IMR-90 (cell line): ENCODE results near the gene CSF2RB. TPM values are rescaled to one million over a fixed set of nuclear protein-coding genes. Genes with fewer than 3 reads are reported as not detected.
A peak's percentile ranks its signal among the peaks of the same experiment; 100 is the strongest.

Experiments
- ATAC-seq: fragments of 200-7000 bp; cut with Tn5 transposase; 2 replicates; pipeline ENCODE4 v1.9.1; 2020; ENCODE audit warnings: low read depth, mild to moderate bottlenecking, moderate library complexity
- BruUV-seq: library from RNA; stranded (reverse); fragments of 400-500 nt; replicated peaks from 2 replicates; lab custom pipeline; 2021; lab: Mats Ljungman, UMichigan
- CTCF ChIA-PET: fragments of 300-600 bp; formaldehyde crosslinking; extraction: SDS; loops from one replicate; lab custom pipeline; 2021; ENCODE audit warnings: antibody characterized with exemption; lab: Yijun Ruan, JAX
- POLR2A ChIA-PET: fragments of 300-600 bp; sonication (Branson Sonifier 250); formaldehyde crosslinking; loops from one replicate; lab custom pipeline; 2022; ENCODE audit warnings: antibody characterized with exemption; ENCODE audit not compliant: unreplicated experiment; lab: Charles Lee
- DNase-seq: peaks from one replicate; pipeline ENCODE4 v3.0.0; 2013
- H2AFZ ChIP-seq: replicated peaks from 2 replicates; pipeline ENCODE3; 2013; ENCODE audit warnings: low read length, mild to moderate bottlenecking; ENCODE audit not compliant: poor library complexity
- H2AK5ac ChIP-seq: 2 replicates; pipeline ENCODE4 v1.6.1; 2013; ENCODE audit warnings: low read depth, low read length, inconsistent platforms
- H2AK9ac ChIP-seq: replicated peaks from 2 replicates; pipeline ENCODE3; 2013; ENCODE audit warnings: mild to moderate bottlenecking, low read depth, low read length, moderate library complexity; ENCODE audit not compliant: poor library complexity
- H2BK120ac ChIP-seq: 2 replicates; pipeline ENCODE4 v1.6.1; 2013; ENCODE audit warnings: low read depth, low read length, inconsistent platforms
- H2BK15ac ChIP-seq: 3 replicates; pipeline ENCODE4 v1.6.1; 2013; ENCODE audit warnings: low read depth, low read length, inconsistent platforms
- H2BK20ac ChIP-seq: 2 replicates; pipeline ENCODE4 v1.6.1; 2013; ENCODE audit warnings: low read depth, mild to moderate bottlenecking, inconsistent platforms, low read length, moderate library complexity
- H2BK5ac ChIP-seq: 2 replicates; pipeline ENCODE4 v1.6.1; 2013; ENCODE audit warnings: mild to moderate bottlenecking, low read depth, low read length, inconsistent platforms; ENCODE audit not compliant: poor library complexity, severe bottlenecking
- H3K14ac ChIP-seq: replicated peaks from 2 replicates; pipeline ENCODE4 v1.6.1; 2013; ENCODE audit warnings: low read depth, low read length, inconsistent platforms
- H3K18ac ChIP-seq: 2 replicates; pipeline ENCODE4 v1.6.1; 2013; ENCODE audit warnings: low read depth, low read length, control low read depth
- H3K23ac ChIP-seq: 2 replicates; pipeline ENCODE4 v1.6.1; 2013; ENCODE audit warnings: low read depth, low read length, inconsistent platforms
- H3K27ac ChIP-seq: 2 replicates; pipeline ENCODE4 v1.5.1; 2013; ENCODE audit warnings: mild to moderate bottlenecking, control low read depth, low read length; ENCODE audit not compliant: insufficient read depth
- H3K27me3 ChIP-seq: 2 replicates; pipeline ENCODE4 v1.6.1; 2013; ENCODE audit warnings: low read length; ENCODE audit not compliant: control insufficient read depth, insufficient read depth
- H3K36me3 ChIP-seq: 2 replicates; pipeline ENCODE4 v1.6.1; 2013; ENCODE audit warnings: low read length, mixed read lengths; ENCODE audit not compliant: control insufficient read depth, insufficient read depth
- H3K4ac ChIP-seq: 2 replicates; pipeline ENCODE4 v1.6.1; 2013; ENCODE audit warnings: low read depth, low read length, inconsistent platforms
- H3K4me1 ChIP-seq: 2 replicates; pipeline ENCODE4 v1.6.1; 2013; ENCODE audit warnings: low read length, mixed read lengths; ENCODE audit not compliant: control insufficient read depth, insufficient read depth
- H3K4me2 ChIP-seq: 2 replicates; pipeline ENCODE4 v1.6.1; 2013; ENCODE audit warnings: low read depth, mild to moderate bottlenecking, control low read depth, low read length, moderate library complexity
- H3K4me3 ChIP-seq: 2 replicates; pipeline ENCODE4 v1.5.1; 2013; ENCODE audit warnings: low read depth, mild to moderate bottlenecking, control low read depth, low read length, moderate library complexity; ENCODE audit not compliant: insufficient read depth
- H3K56ac ChIP-seq: 2 replicates; pipeline ENCODE4 v1.6.1; 2013; ENCODE audit warnings: low read length, inconsistent platforms; ENCODE audit not compliant: insufficient read depth; ENCODE audit errors: extremely low read depth
- H3K79me1 ChIP-seq, 2 experiments: 2 replicates each; pipeline ENCODE4 v1.6.1; 2013; ENCODE audit warnings: low read length in 2 of 2, inconsistent platforms in 1 of 2, low read depth in 1 of 2
- H3K9ac ChIP-seq: 2 replicates; pipeline ENCODE4 v1.6.1; 2013; ENCODE audit warnings: low read depth, low read length, control low read depth
- H3K9me1 ChIP-seq: 2 replicates; pipeline ENCODE4 v1.6.1; 2013; ENCODE audit warnings: low read length, inconsistent platforms; ENCODE audit not compliant: insufficient read depth
- H3K9me3 ChIP-seq: 2 replicates; pipeline ENCODE4 v1.6.1; 2013; ENCODE audit warnings: low read length; ENCODE audit not compliant: control insufficient read depth, insufficient read depth
- H4K20me1 ChIP-seq: 2 replicates; pipeline ENCODE4 v1.6.1; 2013; ENCODE audit warnings: low read length, inconsistent platforms; ENCODE audit not compliant: insufficient read depth
- H4K5ac ChIP-seq: 2 replicates; pipeline ENCODE4 v1.6.1; 2013; ENCODE audit warnings: mild to moderate bottlenecking, low read depth, low read length, control low read depth
- H4K8ac ChIP-seq, 2 experiments: 2 replicates each; pipeline ENCODE4 v1.6.1; 2013; ENCODE audit warnings: low read depth in 2 of 2, low read length in 2 of 2, control low read depth in 1 of 2, inconsistent platforms in 1 of 2
- H4K91ac ChIP-seq: 2 replicates; pipeline ENCODE4 v1.6.1; 2013; ENCODE audit warnings: low read depth, low read length, inconsistent platforms; ENCODE audit not compliant: insufficient read depth
- CEBPB ChIP-seq: IDR thresholded peaks from 2 replicates; pipeline ENCODE4 v1.6.1; 2012; ENCODE audit warnings: low read depth, low read length, improper control_type of control experiment
- RAD21 ChIP-seq: IDR thresholded peaks from 2 replicates; pipeline ENCODE4 v1.6.1; 2012; ENCODE audit warnings: low read length, improper control_type of control experiment
- RCOR1 ChIP-seq: IDR thresholded peaks from 2 replicates; pipeline ENCODE4 v1.6.1; 2012; ENCODE audit warnings: mild to moderate bottlenecking, low read length, improper control_type of control experiment; ENCODE audit not compliant: insufficient replicate concordance
- SMC3 ChIP-seq: fragments of 150-350 bp; IDR thresholded peaks from 2 replicates; pipeline ENCODE4 v1.6.1; 2016; ENCODE audit warnings: low read depth, mild to moderate bottlenecking, antibody characterized with exemption, low read length, moderate library complexity
- WGBS, 2 experiments: methylation state at CpG; one replicate each; pipeline versions ENCODE4 v1.1.5 to v1.1.7; 2013; ENCODE audit warnings: missing lambda C conversion rate in 2 of 2; ENCODE audit not compliant: insufficient read length in 1 of 2; ENCODE audit errors: extremely low coverage in 2 of 2; 5-methylcytosine and 5-hydroxymethylcytosine counted together
- dilution Hi-C: fragments of 300-500 bp; cut with HindIII; formaldehyde crosslinking; loops from one replicate; pipeline ENCODE4 v1.14.3; 2018; ENCODE audit warnings: low sequenced_read_pairs; ENCODE audit not compliant: unreplicated experiment
- in situ Hi-C: fragments of 300-500 bp; cut with MboI; formaldehyde crosslinking; loops from 3 replicates; pipeline ENCODE4 v1.14.3; 2019; ENCODE audit warnings: low sequenced_read_pairs, inconsistent platforms, mixed read lengths
- intact Hi-C: fragments of 100-400 bp; cut with micrococcal nuclease; formaldehyde crosslinking; loops from 2 replicates; pipeline ENCODE4 v1.10.0; 2022
- polyA plus RNA-seq, 3 experiments: library from polyadenylated mRNA; depleted of rRNA; stranded (reverse); fragments of >200 nt; gene quantifications; 2 replicates each; pipeline ENCODE4 v1.2.3, GENCODE V29; 2012; ENCODE audit warnings: low replicate concordance in 1 of 3
- total RNA-seq: library from RNA; depleted of rRNA; stranded (reverse); fragments of >200 nt; gene quantifications from 2 replicates; pipeline ENCODE4 v1.2.3, GENCODE V29; 2012
- TF ChIP-seq, protein P1 (sequence below): fragments of 150-350 bp; IDR thresholded peaks from 2 replicates; pipeline ENCODE4 v1.6.1; 2017; ENCODE audit warnings: mild to moderate bottlenecking, antibody characterized with exemption, low read length, low read depth
- TF ChIP-seq, protein P2 (sequence below): fragments of 150-350 bp; IDR thresholded peaks from 2 replicates; pipeline ENCODE4 v1.6.1; 2016; ENCODE audit warnings: low read depth, mild to moderate bottlenecking, low read length, moderate library complexity, borderline replicate concordance
- TF ChIP-seq, protein P3 (sequence below): conservative IDR thresholded peaks from 2 replicates; pipeline ENCODE4 v1.5.1; 2012; ENCODE audit warnings: mild to moderate bottlenecking, low read depth, low read length, improper control_type of control experiment

The CSF2RB gene
- total and polyA plus RNA-seq, 2 of the 4 experiments (the other 2 are of a cell fraction): not detected

DNA sequence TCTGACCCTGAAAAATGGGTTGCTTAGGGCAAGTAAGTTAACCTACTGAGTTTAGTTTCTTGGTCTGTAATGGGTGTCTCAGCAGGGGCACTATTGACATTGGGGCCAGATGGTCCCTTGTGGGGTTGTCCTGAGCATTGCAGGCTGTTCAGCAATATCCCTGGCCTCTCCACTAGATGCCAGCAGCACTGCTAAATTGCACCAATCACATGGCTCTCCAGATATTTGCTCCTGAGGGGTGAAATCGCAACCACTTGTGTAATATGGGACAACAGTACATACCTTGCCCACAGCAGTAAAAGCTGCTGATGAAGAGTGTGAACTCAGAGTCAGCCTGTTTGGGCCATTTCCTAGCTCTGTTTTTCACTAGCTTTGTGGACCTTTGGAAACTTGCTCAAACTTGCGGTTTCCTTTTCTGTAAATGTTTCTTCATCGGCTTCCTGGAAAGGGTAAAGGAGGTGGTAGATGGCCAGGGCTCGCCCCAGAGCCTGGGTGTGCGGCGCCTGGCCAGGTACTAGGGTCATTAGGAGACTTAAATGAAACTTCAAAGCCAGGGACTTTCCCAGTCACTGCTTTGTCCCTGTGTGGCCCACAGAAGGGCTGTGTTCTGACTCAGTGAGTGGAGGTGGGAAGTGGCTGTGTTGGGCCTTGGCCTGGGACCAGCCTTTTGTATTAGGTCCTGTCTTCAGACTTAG is 39.7 kb upstream of the CSF2RB start:
- H4K5ac ChIP-seq: no peak overlapping the region
- no peak overlapping the region for H3K23ac ChIP-seq
- POLR2A ChIA-PET: no interaction called here
- intact Hi-C loops (loop anchor here (1.0 kb wide), 1 partner anchor 105 kb away; no protein-coding TSS in a partner anchor), in situ Hi-C loops (no loop called here), dilution Hi-C loops (no loop called here)
- H2BK5ac ChIP-seq: no peak overlapping the region
- no peak overlapping the region for H3K18ac ChIP-seq
- H3K27me3 ChIP-seq: peaks cover 25% of the 10 kb centered on the region
- H2AFZ ChIP-seq: no peak overlapping the region
- H2AK5ac ChIP-seq: no peak overlapping the region
- no peak overlapping the region for H3K14ac ChIP-seq
- H3K36me3 ChIP-seq: no peaks in the 10 kb centered on the region
- H2BK120ac ChIP-seq: no peak overlapping the region
- no peak overlapping the region for H3K27ac ChIP-seq
- peak; percentile 37; the same call in 1 of the 2 replicates for TF ChIP-seq CEBPB
- TF ChIP-seq SMC3: peak; percentile 17; the same call in 1 of the 2 replicates
- TF ChIP-seq, protein P1, sequence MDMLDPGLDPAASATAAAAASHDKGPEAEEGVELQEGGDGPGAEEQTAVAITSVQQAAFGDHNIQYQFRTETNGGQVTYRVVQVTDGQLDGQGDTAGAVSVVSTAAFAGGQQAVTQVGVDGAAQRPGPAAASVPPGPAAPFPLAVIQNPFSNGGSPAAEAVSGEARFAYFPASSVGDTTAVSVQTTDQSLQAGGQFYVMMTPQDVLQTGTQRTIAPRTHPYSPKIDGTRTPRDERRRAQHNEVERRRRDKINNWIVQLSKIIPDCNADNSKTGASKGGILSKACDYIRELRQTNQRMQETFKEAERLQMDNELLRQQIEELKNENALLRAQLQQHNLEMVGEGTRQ: no peak
- TF ChIP-seq, protein P2, sequence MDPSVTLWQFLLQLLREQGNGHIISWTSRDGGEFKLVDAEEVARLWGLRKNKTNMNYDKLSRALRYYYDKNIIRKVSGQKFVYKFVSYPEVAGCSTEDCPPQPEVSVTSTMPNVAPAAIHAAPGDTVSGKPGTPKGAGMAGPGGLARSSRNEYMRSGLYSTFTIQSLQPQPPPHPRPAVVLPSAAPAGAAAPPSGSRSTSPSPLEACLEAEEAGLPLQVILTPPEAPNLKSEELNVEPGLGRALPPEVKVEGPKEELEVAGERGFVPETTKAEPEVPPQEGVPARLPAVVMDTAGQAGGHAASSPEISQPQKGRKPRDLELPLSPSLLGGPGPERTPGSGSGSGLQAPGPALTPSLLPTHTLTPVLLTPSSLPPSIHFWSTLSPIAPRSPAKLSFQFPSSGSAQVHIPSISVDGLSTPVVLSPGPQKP: no peak
- TF ChIP-seq RCOR1: no peak
- TF ChIP-seq, protein P3, sequence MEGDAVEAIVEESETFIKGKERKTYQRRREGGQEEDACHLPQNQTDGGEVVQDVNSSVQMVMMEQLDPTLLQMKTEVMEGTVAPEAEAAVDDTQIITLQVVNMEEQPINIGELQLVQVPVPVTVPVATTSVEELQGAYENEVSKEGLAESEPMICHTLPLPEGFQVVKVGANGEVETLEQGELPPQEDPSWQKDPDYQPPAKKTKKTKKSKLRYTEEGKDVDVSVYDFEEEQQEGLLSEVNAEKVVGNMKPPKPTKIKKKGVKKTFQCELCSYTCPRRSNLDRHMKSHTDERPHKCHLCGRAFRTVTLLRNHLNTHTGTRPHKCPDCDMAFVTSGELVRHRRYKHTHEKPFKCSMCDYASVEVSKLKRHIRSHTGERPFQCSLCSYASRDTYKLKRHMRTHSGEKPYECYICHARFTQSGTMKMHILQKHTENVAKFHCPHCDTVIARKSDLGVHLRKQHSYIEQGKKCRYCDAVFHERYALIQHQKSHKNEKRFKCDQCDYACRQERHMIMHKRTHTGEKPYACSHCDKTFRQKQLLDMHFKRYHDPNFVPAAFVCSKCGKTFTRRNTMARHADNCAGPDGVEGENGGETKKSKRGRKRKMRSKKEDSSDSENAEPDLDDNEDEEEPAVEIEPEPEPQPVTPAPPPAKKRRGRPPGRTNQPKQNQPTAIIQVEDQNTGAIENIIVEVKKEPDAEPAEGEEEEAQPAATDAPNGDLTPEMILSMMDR: peak; percentile 47
- TF ChIP-seq RAD21: peak; percentile 48
- H2BK20ac ChIP-seq: no peak overlapping the region
- no peak overlapping the region for H3K4me2 ChIP-seq
- no peak overlapping the region for H3K4ac ChIP-seq
- no peak overlapping the region for H3K56ac ChIP-seq
- no peaks in the 10 kb centered on the region for H3K9me1 ChIP-seq
- H3K9me3 ChIP-seq: no peaks in the 10 kb centered on the region
- H4K20me1 ChIP-seq: no peaks in the 10 kb centered on the region; the same call in 1 of the 2 replicates
- BruUV-seq: no TSS peak
- no peak overlapping the region for H2AK9ac ChIP-seq
- DNase-seq: peak; percentile 45
- no peak overlapping the region for H2BK15ac ChIP-seq
- no peak overlapping the region for H3K4me3 ChIP-seq
- no peak overlapping the region for H4K8ac ChIP-seq
- H3K9ac ChIP-seq: no peak overlapping the region
- CTCF ChIA-PET: interaction anchor here (0.9 to 1.5 kb wide), 2 partner anchors 18 to 24 kb away, joined by 3 to 7 read pairs; no protein-coding TSS in a partner anchor
- no peak overlapping the region for H4K91ac ChIP-seq
- WGBS, 2 experiments: 20% methylated on average over 1 of the region's 6 CpGs; no CpG with 5 or more reads in 1 of the 2 experiments
- H3K79me1 ChIP-seq: no peaks in the 10 kb centered on the region
- ATAC-seq: peak; percentile 97
- H3K4me1 ChIP-seq: no peaks in the 10 kb centered on the region
